Measurements from ENCODE around the gene ARMH4. TPM values are rescaled to one million over a fixed set of nuclear protein-coding genes. Genes with fewer than 3 reads are reported as not detected.
A peak's percentile ranks its signal among the peaks of the same experiment; 100 is the strongest.

ARMH4 gene, protein sequence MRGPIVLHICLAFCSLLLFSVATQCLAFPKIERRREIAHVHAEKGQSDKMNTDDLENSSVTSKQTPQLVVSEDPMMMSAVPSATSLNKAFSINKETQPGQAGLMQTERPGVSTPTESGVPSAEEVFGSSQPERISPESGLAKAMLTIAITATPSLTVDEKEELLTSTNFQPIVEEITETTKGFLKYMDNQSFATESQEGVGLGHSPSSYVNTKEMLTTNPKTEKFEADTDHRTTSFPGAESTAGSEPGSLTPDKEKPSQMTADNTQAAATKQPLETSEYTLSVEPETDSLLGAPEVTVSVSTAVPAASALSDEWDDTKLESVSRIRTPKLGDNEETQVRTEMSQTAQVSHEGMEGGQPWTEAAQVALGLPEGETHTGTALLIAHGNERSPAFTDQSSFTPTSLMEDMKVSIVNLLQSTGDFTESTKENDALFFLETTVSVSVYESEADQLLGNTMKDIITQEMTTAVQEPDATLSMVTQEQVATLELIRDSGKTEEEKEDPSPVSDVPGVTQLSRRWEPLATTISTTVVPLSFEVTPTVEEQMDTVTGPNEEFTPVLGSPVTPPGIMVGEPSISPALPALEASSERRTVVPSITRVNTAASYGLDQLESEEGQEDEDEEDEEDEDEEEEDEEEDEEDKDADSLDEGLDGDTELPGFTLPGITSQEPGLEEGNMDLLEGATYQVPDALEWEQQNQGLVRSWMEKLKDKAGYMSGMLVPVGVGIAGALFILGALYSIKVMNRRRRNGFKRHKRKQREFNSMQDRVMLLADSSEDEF
- 10 to 100 TPM; 45.4 to 88.5 (median 72.6) TPM for polyA plus RNA-seq (ENCODE audit: insufficient read length in 4 of 4)

- peak; percentile 64 to 82 (median 78) for DNase-seq (ENCODE audit: low read depth in 4 of 4, low spot score in 3 of 4)
Measured at GRCh38 chr14:58152014-58152857, at the start of gene ARMH4. Gene ARMH4 (minus strand): TSS chr14:58152213. CDS start chr14:58139358, 12,855 bp downstream.

- no peak for DNase-seq (ENCODE audit: low read depth in 4 of 4, low spot score in 3 of 4)
Measured at GRCh38 chr14:58200846-58201245, 48.8 kb upstream of the ARMH4 start.

GRCh38 chr14:58200480-58200841 is 48.4 kb upstream of the ARMH4 start:
- peak in 2 of 4 donors; percentile 0 to 12 for DNase-seq (ENCODE audit: low read depth in 4 of 4, low spot score in 3 of 4)

- peak; percentile 64 to 77 (median 74) for DNase-seq (ENCODE audit: low read depth in 4 of 4, low spot score in 3 of 4)
Measured at GRCh38 chr14:58199726-58200479, 47.9 kb upstream of the ARMH4 start, which contains the start of gene ACTR10. Gene ACTR10 (plus strand): TSS chr14:58200149. CDS start chr14:58200218, 69 bp downstream.

DNA sequence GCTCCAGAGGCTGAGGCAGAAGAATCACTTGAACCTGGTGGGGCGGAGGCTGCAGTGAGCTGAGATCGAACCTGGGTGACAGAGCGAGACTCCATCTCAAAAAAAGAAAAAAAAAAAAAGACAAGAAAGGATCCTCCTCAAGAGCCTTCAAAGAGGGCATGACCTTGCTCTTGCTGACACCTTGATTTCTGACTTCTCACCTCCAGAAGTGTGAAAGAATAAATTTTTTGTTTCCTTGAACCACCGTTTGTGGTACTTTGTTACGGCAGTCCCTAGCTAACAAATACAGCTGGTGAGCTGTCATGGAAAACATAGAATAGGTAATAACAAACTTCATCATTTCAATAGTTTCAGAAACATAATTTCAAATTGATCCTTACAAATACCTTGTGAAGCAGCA is 46.1 kb upstream of the ARMH4 start:
- no peak for DNase-seq (ENCODE audit: low read depth in 4 of 4, low spot score in 3 of 4)

GRCh38 chr14:58196198-58196597 is 44.2 kb upstream of the ARMH4 start:
- DNase-seq (ENCODE audit: low read depth in 4 of 4, low spot score in 3 of 4) = no peak

DNA sequence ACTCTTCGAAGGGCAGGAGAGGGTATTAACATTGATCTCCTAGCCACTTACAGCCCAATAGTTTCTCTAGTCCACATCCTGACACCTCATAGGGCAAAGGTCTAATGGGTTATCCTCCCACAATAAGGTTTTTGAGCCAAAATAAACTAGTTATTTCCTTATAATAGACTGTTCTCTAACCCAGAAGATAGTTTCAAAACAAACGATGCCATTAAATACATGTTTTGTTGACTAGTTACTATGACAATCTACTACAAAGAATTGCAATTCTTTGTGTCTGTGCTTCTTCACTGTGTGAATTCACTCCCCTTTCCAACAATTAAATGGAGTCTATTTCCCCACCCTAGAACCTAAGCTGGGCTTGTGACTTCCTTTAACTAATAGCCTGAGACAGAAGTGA is 41.5 kb upstream of the ARMH4 start:
- no peak for DNase-seq (ENCODE audit: low read depth in 4 of 4, low spot score in 3 of 4)

GRCh38 chr14:58191763-58192601 is 40.0 kb upstream of the ARMH4 start:
- DNase-seq (ENCODE audit: low read depth in 4 of 4, low spot score in 3 of 4) = no peak

GRCh38 chr14:58189176-58189575 is 37.2 kb upstream of the ARMH4 start:
- no peak for DNase-seq (ENCODE audit: low read depth in 4 of 4, low spot score in 3 of 4)

DNA sequence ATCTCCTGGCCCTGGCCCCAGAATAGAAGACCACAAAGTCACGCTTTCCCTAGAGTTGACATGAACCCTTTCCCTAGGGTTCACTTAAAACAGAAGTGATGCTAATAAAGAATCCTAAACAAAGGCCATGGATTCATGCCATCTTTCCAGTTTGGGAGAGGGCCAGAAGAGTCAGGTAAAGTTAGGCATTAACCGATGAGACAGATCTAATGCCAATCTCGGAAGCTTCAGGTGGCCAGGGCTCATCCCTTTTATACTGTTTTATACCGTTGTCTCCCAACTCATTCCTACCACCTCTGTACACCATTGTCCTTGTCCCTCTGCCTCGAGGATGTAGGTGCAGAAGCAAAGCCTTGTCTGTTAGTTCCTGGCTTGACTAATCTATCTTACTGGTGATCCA is 25.1 kb upstream of the ARMH4 start:
- no peak for DNase-seq (ENCODE audit: low read depth in 4 of 4, low spot score in 3 of 4)

- DNase-seq (ENCODE audit: low read depth in 4 of 4, low spot score in 3 of 4) = peak in 2 of 4 donors; percentile 24 to 36
Measured at GRCh38 chr14:58171090-58171489, 19.1 kb upstream of the ARMH4 start.

- DNase-seq (ENCODE audit: low read depth in 4 of 4, low spot score in 3 of 4) = no peak
Measured at GRCh38 chr14:58167891-58168290, 15.9 kb upstream of the ARMH4 start.

DNA sequence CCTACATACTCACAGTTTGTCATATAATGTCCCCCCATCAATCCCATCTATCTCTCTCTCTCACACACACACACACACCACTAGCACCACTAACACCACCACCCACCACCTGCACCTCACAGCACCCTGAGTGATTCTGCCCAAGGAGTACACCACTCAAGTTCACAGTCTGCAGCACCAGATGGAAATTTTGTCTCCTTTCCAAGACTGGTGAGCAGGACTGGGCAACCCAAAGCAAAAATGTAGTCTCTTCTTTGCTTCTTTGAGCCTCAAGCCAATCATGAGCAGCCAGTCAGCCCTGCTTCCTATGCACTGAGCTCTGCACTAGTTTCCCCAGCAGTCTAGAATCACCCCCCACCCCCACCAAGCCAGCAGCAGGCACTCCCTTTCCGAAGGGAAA is 15.0 kb upstream of the ARMH4 start:
- no peak for DNase-seq (ENCODE audit: low read depth in 4 of 4, low spot score in 3 of 4)

DNA sequence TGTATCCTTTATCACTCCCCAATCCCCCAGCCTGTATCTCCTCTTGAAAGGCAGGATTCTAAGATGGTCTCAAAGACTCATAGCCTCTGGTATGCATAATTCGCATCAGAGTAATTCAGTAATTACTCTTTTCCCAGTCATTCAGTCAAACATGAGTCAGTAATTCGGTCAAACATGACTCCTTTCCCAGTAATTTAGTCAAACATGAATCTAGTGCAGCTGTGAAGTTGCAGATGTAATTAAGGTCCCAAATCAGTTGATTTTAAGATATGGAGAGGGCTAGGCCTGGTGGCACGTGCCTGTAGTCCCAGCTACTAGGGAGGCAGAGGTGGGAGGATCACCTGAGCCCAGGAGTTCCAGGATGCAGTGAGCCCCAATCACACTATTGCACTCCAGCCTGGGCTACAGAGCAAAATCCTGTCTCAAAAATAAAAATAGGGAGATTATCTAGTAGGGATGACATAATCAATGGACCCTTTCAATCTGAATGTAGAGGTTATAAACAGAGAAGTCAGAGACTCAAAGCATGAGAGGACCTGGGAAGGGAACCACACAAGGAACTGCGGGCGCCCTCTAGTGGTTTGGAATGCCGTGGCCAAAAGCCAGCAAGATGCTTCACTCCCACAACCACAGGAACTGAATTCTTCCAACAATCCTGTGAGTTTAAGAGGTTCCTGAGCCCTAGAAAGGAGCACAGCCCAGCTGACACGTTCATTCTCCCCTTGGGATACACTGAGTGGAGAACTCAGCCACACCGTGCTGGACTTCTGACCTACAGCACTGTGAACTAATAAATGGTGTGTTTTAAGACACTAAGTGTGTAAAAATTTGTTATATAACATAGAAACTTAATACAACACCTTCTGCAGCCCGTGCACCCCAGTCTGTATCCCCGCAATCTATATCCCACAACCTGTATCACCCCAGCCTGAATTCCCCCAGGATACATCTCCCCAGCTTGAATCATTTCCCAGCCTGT is 14.3 kb upstream of the ARMH4 start:
- DNase-seq (ENCODE audit: low read depth in 4 of 4, low spot score in 3 of 4) = peak in 2 of 4 donors; percentile 52 to 59

DNA sequence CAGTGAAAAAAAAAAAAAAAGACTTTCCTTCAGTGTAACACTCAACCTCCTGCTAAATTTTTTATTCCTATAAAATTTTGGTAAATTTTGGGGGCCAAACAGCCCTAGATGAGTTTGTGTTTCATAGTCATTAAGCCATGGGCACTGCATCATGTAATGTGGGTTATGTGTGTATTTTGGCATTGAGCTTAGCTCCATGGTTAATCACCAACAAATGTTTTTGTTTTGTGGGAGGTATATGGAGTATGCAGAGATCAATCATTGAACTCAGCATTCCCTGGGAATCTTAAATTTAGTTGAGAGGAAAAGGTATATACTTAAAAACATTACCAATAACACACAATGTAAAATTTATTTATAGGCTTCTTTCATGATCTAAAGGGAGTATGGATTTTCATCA is 8.5 kb upstream of the ARMH4 start:
- DNase-seq (ENCODE audit: low read depth in 4 of 4, low spot score in 3 of 4) = no peak

DNA sequence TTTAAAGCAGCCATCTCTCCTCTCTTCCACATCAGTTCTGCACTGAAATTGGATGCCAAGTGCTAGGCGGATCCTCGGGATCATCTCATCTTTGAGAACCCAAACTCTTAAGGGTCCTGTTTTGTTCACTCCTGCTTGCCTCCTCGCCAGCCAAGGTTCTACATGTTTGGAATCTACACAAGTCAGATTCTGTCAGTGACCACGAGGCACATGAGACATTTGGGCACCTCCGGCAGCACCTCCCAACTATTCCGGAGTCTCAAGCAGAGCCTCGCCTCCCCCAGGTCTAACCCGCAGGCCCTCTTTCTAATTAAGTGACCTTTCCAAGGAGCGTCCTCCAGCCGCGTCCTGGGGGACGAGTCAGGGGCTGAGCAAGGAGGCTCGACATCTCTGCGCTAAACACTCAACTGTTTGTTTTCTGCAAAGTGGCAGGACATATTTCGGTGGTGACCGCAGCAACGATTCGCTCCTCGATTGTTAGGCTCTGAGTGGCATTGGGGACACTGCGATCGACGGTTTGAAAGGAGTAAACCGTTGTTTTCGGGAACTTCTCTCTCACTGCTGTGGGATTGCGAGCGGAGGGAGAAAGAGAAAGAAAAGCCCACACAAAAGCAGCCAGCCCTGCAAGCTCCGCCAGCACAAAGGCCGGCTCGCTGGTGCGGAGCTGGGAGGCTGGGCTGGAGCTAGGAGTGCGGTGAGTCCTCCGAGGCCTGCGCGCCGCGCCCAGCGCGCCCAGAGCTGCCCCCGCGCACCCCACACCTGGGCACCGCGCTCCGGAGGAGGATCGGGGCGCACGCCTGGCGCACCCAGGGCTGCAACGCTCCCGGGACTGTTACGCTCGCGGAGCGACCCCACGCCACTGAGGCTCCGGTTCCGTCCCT is 640 bp downstream of the ARMH4 start:
- peak in 3 of 4 donors; percentile 26 to 54 (median 36) for DNase-seq (ENCODE audit: low read depth in 4 of 4, low spot score in 3 of 4)

- no peak for DNase-seq (ENCODE audit: low read depth in 4 of 4, low spot score in 3 of 4)
Measured at GRCh38 chr14:58150243-58150805, 1.7 kb downstream of the ARMH4 start.

All from left renal pelvis (tissue), 4 donors.